Pancreas (tissue), 10 donors: ENCODE results near the gene PHF2. TPM values are rescaled to one million over a fixed set of nuclear protein-coding genes. Genes with fewer than 3 reads are reported as not detected.

Experiments used
- ATAC-seq, 4 donors: fragments of 200-7000 bp; cut with Tn5 transposase; one replicate each; pipeline versions ENCODE4 v1.8.0 to v1.9.1; 2020; ENCODE audit warnings: mild to moderate bottlenecking in 4 of 4, moderate library complexity in 4 of 4
- DNase-seq, 6 donors: peaks; one replicate each; pipeline ENCODE4 v3.0.0-alpha.2; 2020
- FAIRE-seq: peaks from 2 replicates; lab custom pipeline; 2012; peaks lifted over from hg19 to GRCh38; lab: Jason Lieb, UNC
- H3K27ac ChIP-seq, 4 donors: fragments of 200-600 bp; sonication (generic); 1 replicate in 3 of 4; 2 replicates in 1 of 4; pipeline versions ENCODE4 v1.5.0 to v1.8.0; 2020
- H3K27me3 ChIP-seq, 4 donors: fragments of 200-600 bp; one replicate each; pipeline ENCODE4 v1.8.0; 2021
- H3K36me3 ChIP-seq, 3 donors: fragments of 200-600 bp; sonication (generic) in 1 of 3; one replicate each; pipeline versions ENCODE4 v1.5.0 to v1.8.0; 2020 to 2021
- H3K4me1 ChIP-seq, 3 donors: fragments of 200-600 bp; one replicate each; pipeline ENCODE4 v1.8.0; 2021
- H3K4me3 ChIP-seq, 4 donors: fragments of 200-600 bp; sonication (generic) in 2 of 4; one replicate each; pipeline versions ENCODE4 v1.5.0 to v1.8.0; 2020 to 2021
- H3K9me3 ChIP-seq, 4 donors: fragments of 200-600 bp; one replicate each; pipeline ENCODE4 v1.8.0; 2021
- WGBS, 2 donors: extraction: QIAGEN DNeasy Blood & Tissue Kit; methylation state at CpG; one replicate each; pipeline ENCODE4 v1.1.7; 2013; 5-methylcytosine and 5-hydroxymethylcytosine counted together
- intact Hi-C, 3 donors: fragments of 100-400 bp; cut with DNase I; formaldehyde crosslinking; loops; one replicate each; pipeline versions ENCODE4 v1.11.1 to v1.14.2; 2022
- polyA plus RNA-seq, 2 donors: library from polyadenylated mRNA; stranded (reverse); fragments of 200-250 nt; gene quantifications; one replicate each; pipeline ENCODE4 v1.2.3, GENCODE V29; 2013
- total RNA-seq, 6 donors: library from RNA; stranded (reverse); fragmentation: NEBNext Ultra II Directional in 4 of 6; extraction: Animal tissue kit (Norgen Biotek cat#: 25700) in 4 of 6; gene quantifications; one replicate each; pipeline versions ENCODE4 v1.2.1 to v1.2.4, GENCODE V29; 2021 to 2023
- TF ChIP-seq, protein P1 (sequence below), 4 donors: fragments of 200-600 bp; sonication (generic) in 3 of 4; IDR thresholded peaks; one replicate each; pipeline versions ENCODE4 v1.5.0 to v1.8.0; 2021; ENCODE audit warnings: antibody characterized with exemption in 4 of 4
- donor health status: healthy with polysubstance abuse.
- donor health status: DM: no; HTN: no; CAD: no; lungs with moderate emphysema.
- donor health status: DM: no; HTN: no; CAD: no.
- donor health status: control.
- donor health status: control.
- donor health status: Bipolar disorder and iron deficiency.
- donor health status: DM: yes; HTN: yes; CAD: no.
- donor health status: DM: no; HTN: no; CAD: no.
- donor health status: DM: no; HTN: no; CAD: no.
- donor health status: DM: yes; HTN: yes; CAD: no.

Gene PHF2
- total and polyA plus RNA-seq, 8 donors, result 10.8 to 24.8 (median 12.7) TPM

DNA sequence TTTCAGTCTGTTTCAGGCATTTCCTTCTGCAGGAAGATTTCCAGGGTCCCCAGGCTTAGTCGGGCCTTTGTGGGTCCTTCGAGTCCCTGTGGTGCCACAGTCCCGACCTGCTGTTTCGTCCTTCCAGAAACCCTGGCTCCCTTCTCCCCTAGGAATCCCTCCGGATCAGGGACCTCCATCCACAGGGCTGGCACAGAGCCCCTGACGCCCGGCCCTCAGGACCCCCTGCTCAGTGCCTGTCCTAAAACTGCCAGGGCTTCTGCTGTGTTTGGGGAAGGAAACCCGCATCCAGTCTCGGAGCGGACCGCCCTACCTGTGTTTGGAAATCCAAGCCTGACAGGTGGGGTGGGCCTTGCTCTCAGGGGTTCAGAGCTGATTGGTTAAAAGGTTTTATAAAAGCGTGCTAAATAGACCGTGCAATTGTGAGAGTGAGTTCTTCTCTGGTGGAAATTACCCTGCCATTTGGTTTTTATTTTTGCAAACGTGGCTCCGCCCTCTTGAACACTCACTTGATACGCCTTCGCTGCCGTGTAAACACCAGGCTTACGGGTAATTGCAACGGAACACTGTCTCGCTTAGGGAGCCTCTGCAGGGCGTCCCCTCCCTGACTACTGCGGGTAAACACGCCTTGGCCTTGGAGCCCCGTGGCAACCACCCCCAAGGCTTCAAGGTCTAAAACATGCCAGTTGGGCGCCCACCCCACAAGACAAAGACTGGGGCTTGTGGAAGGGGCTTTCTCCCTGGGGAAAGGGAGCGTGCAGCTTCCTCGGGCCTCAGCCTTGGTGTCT lies 121.2 kb downstream of the PHF2 start:
- Histone ChIP-seq H3K27ac (no peak overlapping the region), H3K4me3 (no peak overlapping the region), H3K36me3 (no peaks in the 10 kb centered on the region), H3K4me1 (no peaks in the 10 kb centered on the region), H3K9me3 (no peaks in the 10 kb centered on the region), H3K27me3 (no peaks in the 10 kb centered on the region)
- 71 to 78% methylated on average over 28 of the region's 28 CpGs for WGBS, 2 donors
- intact Hi-C loops, result no loop called here
- FAIRE-seq (no peak), DNase-seq (no peak), ATAC-seq (no peak)
- TF ChIP-seq, protein P1, sequence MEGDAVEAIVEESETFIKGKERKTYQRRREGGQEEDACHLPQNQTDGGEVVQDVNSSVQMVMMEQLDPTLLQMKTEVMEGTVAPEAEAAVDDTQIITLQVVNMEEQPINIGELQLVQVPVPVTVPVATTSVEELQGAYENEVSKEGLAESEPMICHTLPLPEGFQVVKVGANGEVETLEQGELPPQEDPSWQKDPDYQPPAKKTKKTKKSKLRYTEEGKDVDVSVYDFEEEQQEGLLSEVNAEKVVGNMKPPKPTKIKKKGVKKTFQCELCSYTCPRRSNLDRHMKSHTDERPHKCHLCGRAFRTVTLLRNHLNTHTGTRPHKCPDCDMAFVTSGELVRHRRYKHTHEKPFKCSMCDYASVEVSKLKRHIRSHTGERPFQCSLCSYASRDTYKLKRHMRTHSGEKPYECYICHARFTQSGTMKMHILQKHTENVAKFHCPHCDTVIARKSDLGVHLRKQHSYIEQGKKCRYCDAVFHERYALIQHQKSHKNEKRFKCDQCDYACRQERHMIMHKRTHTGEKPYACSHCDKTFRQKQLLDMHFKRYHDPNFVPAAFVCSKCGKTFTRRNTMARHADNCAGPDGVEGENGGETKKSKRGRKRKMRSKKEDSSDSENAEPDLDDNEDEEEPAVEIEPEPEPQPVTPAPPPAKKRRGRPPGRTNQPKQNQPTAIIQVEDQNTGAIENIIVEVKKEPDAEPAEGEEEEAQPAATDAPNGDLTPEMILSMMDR (IDR thresholded peaks at IDR 0.05), result no peak

DNA sequence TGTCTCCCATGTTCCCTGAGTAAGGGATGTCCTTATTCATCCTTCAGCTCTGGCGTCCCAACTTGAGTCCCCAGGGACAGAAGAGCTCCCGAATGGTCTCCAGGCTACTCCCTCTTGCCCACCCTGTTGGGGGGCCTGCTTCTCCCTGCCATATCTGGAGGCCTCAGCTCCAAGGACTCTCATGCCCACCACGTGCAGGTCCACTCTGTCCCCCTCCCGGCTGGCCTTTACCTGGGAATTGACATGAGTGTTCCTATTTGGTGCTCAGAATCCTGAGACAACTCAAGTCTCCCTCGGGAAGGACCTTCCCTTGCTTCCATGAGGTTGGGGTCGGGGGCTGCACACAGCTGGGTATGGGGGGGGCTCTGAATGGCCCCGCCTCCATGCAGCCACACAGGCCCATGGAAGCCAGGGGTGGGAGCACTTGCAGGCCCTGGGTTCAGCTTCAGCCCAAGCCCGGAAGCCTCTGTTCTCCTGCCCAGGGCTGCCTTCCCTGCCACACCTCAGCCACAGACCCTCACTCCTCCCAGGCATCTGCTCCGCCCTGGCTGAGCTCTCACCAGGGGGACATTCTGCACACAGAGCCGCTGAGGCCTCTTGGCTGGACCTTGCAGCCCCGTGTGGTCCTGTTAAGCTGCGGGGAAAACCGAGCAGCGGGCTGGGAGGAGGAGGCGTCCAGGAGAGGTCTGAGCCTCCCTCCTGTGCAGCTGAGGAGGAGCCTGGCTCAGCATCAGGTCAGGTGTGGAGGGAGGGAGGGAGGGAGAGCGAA lies 121.9 kb downstream of the PHF2 start:
- WGBS, 2 donors, result 63 to 70% methylated on average over 16 of the region's 16 CpGs
- Histone ChIP-seq H3K27ac (no peak overlapping the region), H3K27me3 (no peaks in the 10 kb centered on the region), H3K4me1 (no peaks in the 10 kb centered on the region), H3K4me3 (no peak overlapping the region), H3K36me3 (no peaks in the 10 kb centered on the region), H3K9me3 (no peaks in the 10 kb centered on the region)
- FAIRE-seq, result no peak
- intact Hi-C loops, result no loop called here
- no peak for ATAC-seq
- TF ChIP-seq, protein P1 (IDR thresholded peaks at IDR 0.05), result no peak
- DNase-seq, result no peak

DNA sequence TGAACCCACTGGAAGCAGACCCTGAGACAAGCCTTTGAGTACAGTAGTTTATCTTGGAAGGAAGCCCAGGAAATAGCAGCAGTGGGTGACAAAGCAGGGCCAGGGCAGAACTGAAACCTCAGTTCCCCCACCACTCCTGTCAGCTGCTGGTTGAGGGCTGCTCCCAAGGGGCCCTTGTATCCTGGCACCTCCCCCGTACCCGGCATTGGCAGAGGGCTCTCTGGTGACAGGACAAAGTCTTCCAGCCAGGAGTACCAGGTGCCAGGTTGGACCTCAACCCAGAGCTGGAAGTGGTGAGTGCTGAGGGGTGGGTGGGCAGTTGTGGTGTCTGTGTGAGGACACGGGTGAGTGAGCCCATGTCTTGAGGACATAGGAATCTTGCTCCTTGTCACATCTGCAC lies 123.3 kb downstream of the PHF2 start:
- intact Hi-C loops, result no loop called here
- Histone ChIP-seq H3K27ac (no peak overlapping the region), H3K4me3 (no peak overlapping the region), H3K4me1 (no peaks in the 10 kb centered on the region), H3K9me3 (no peaks in the 10 kb centered on the region), H3K36me3 (no peaks in the 10 kb centered on the region), H3K27me3 (no peaks in the 10 kb centered on the region)
- ATAC-seq, result no peak
- 88 to 92% methylated on average over 3 of the region's 3 CpGs for WGBS, 2 donors
- TF ChIP-seq, protein P1 (IDR thresholded peaks at IDR 0.05), result no peak
- no peak for FAIRE-seq
- DNase-seq, result no peak

DNA sequence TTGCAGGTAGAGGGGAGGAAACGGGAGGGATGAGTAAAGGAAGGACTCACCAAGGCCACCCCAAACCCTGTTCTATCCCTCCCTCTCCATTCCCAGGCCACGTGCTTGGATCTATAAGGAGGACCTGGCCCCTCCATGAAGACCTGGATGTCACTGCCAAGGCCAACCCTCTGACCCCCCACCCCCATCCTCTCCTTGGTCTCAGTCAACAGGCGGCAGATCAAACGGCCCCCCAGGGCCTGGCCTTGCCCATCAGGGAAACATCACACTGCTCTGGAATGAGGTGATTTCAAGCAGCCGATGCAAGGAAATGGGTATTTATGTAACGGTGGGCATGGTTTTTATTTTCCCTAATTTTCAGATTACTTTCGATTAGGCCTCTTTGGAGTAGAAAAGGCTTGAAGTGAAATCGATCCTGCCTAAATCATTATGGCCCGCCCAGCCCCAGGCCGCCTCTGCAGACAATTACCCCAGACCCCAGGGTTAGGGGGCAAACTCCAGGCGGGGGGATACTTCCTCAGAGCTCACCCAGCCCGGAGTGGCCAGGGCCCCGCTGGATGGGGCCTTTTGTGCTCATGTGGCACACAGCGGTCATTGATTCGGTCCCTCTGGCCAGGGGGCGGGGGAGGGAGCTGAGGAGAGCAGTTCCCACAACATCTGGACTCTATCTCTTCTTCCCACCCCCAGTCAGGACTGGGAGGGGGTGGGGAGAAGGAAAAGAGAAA lies 125.3 kb downstream of the PHF2 start:
- FAIRE-seq (no peak), DNase-seq (peak in 1 of 6 donors; percentile 45), ATAC-seq (no peak)
- WGBS, 2 donors, result 81 to 84% methylated on average over 15 to 16 of the region's 16 CpGs
- Histone ChIP-seq H3K27ac (no peak overlapping the region), H3K4me3 (no peak overlapping the region), H3K27me3 (no peaks in the 10 kb centered on the region), H3K36me3 (no peaks in the 10 kb centered on the region), H3K4me1 (no peaks in the 10 kb centered on the region), H3K9me3 (no peaks in the 10 kb centered on the region)
- intact Hi-C loops, result no loop called here
- TF ChIP-seq, protein P1 (IDR thresholded peaks at IDR 0.05), result no peak
